GM23338 (cell line): Measurements from ENCODE around the gene REPS1. TPM values are rescaled to one million over a fixed set of nuclear protein-coding genes. Genes with fewer than 3 reads are reported as not detected.

Experiments
- ATAC-seq: fragments of 200-7000 bp; cut with Tn5 transposase; 3 replicates; pipeline ENCODE4 v1.9.1; 2020
- DNase-seq: peaks from one replicate; pipeline ENCODE4 v3.0.0-alpha.2; 2015; ENCODE audit warnings: low spot score
- H2AFZ ChIP-seq: fragments of 200-600 bp; sonication (generic); 2 replicates; pipeline ENCODE4 v1.8.0; 2016; ENCODE audit warnings: antibody characterized with exemption, mild to moderate bottlenecking, moderate library complexity
- H3F3A ChIP-seq: fragments of 200-600 bp; sonication (generic); replicated peaks from 2 replicates; pipeline ENCODE4 v1.8.0; 2017; ENCODE audit warnings: antibody characterized with exemption, mixed run types, low read depth
- H3K27ac ChIP-seq: fragments of 200-600 bp; sonication (generic); 2 replicates; pipeline ENCODE4 v1.6.1; 2016; ENCODE audit warnings: low read depth
- H3K27me3 ChIP-seq: fragments of 200-600 bp; sonication (generic); 2 replicates; pipeline ENCODE4 v1.8.0; 2016; ENCODE audit warnings: mild to moderate bottlenecking, mixed run types, moderate library complexity; ENCODE audit not compliant: insufficient read depth
- H3K36me3 ChIP-seq: fragments of 200-600 bp; sonication (generic); 2 replicates; pipeline ENCODE4 v1.8.0; 2016; ENCODE audit warnings: mild to moderate bottlenecking; ENCODE audit not compliant: insufficient read depth
- H3K4me1 ChIP-seq: fragments of 200-600 bp; sonication (generic); 2 replicates; pipeline ENCODE4 v1.8.0; 2016; ENCODE audit warnings: mild to moderate bottlenecking, moderate library complexity; ENCODE audit not compliant: insufficient read depth
- H3K4me2 ChIP-seq: fragments of 200-600 bp; sonication (generic); 2 replicates; pipeline ENCODE4 v1.7.1; 2017; ENCODE audit warnings: mixed run types
- H3K4me3 ChIP-seq: fragments of 200-600 bp; sonication (generic); 2 replicates; pipeline ENCODE4 v1.6.1; 2016; ENCODE audit warnings: mixed run types
- H3K79me2 ChIP-seq: fragments of 200-600 bp; sonication (generic); replicated peaks from 2 replicates; pipeline ENCODE4 v1.8.0; 2017; ENCODE audit warnings: mild to moderate bottlenecking; ENCODE audit not compliant: insufficient read depth
- H3K9me2 ChIP-seq: fragments of 200-600 bp; sonication (generic); 2 replicates; pipeline ENCODE4 v1.8.0; 2017; ENCODE audit not compliant: insufficient read depth
- H4K20me1 ChIP-seq: fragments of 200-600 bp; sonication (generic); replicated peaks from 2 replicates; pipeline ENCODE4 v1.8.0; 2017; ENCODE audit warnings: mild to moderate bottlenecking; ENCODE audit not compliant: insufficient read depth
- H3K27ac Mint-ChIP-seq: 2 replicates; pipeline ENCODE4 v1.8.0; 2020; ENCODE audit warnings: inconsistent platforms, mild to moderate bottlenecking, moderate library complexity, mixed read lengths
- H3K27me3 Mint-ChIP-seq: 3 replicates; pipeline ENCODE4 v1.8.0; 2022; ENCODE audit warnings: low read depth, mild to moderate bottlenecking, moderate library complexity, mixed read lengths, inconsistent platforms; ENCODE audit not compliant: insufficient read depth, poor library complexity
- H3K36me3 Mint-ChIP-seq: 3 replicates; pipeline ENCODE4 v1.8.0; 2021; ENCODE audit warnings: low read depth, mild to moderate bottlenecking, inconsistent platforms, moderate library complexity, mixed read lengths
- H3K4me1 Mint-ChIP-seq: 3 replicates; pipeline ENCODE4 v1.8.0; 2020; ENCODE audit warnings: mild to moderate bottlenecking, inconsistent platforms, mixed read lengths
- H3K4me3 Mint-ChIP-seq: 3 replicates; pipeline ENCODE4 v1.8.0; 2021; ENCODE audit warnings: moderate library complexity, mild to moderate bottlenecking, inconsistent platforms, mixed read lengths
- H3K9me3 Mint-ChIP-seq: 3 replicates; pipeline ENCODE4 v1.8.0; 2020; ENCODE audit warnings: moderate library complexity, mild to moderate bottlenecking, inconsistent platforms, mixed read lengths
- CREB1 ChIP-seq: fragments of 250-450 bp; sonication (Bioruptor Pico); IDR thresholded peaks from 2 replicates; pipeline ENCODE4 v1.5.0; 2020; ENCODE audit warnings: low read depth, mild to moderate bottlenecking, moderate library complexity
- CTCF ChIP-seq, 2 experiments: fragments of 200-600 bp in 1 of 2; sonication (generic) in 1 of 2; conservative IDR thresholded peaks; 2 replicates each; pipeline versions ENCODE4 v1.5.1 to v1.6.1; 2016 to 2017; ENCODE audit warnings: antibody characterized with exemption in 2 of 2, low read depth in 2 of 2, mild to moderate bottlenecking in 2 of 2, moderate library complexity in 1 of 2
- EZH2 ChIP-seq: fragments of 200-600 bp; sonication (generic); IDR thresholded peaks from one replicate; pipeline ENCODE4 v1.8.0; 2017; ENCODE audit warnings: antibody characterized with exemption, mild to moderate bottlenecking, low read depth; ENCODE audit not compliant: unreplicated experiment
- EZH2phosphoT487 ChIP-seq: fragments of 200-600 bp; sonication (generic); IDR thresholded peaks from one replicate; pipeline ENCODE4 v1.8.1; 2018; ENCODE audit warnings: antibody characterized with exemption; ENCODE audit not compliant: unreplicated experiment
- JUNB ChIP-seq: IDR thresholded peaks from one replicate; pipeline ENCODE4 v1.6.1; 2016; ENCODE audit warnings: antibody characterized with exemption; ENCODE audit not compliant: unreplicated experiment
- NANOG ChIP-seq: IDR thresholded peaks from 2 replicates; pipeline ENCODE4 v1.6.1; 2016; ENCODE audit warnings: antibody characterized with exemption, borderline replicate concordance
- POLR2AphosphoS5 ChIP-seq: IDR thresholded peaks from 2 replicates; pipeline ENCODE4 v1.6.1; 2016; ENCODE audit warnings: antibody characterized with exemption, low read depth
- ZNF114 ChIP-seq: fragments of 250-450 bp; sonication (Bioruptor Pico); IDR thresholded peaks from 2 replicates; pipeline ENCODE4 v1.5.0; 2020; ENCODE audit warnings: mild to moderate bottlenecking, moderate library complexity
- ZNF331 ChIP-seq: fragments of 250-450 bp; sonication (Bioruptor Pico); IDR thresholded peaks from 2 replicates; pipeline ENCODE4 v1.5.0; 2020; ENCODE audit warnings: low read depth, mild to moderate bottlenecking, moderate library complexity
- ZNF462 ChIP-seq: fragments of 250-450 bp; sonication (Bioruptor Pico); IDR thresholded peaks from 2 replicates; pipeline ENCODE4 v1.5.0; 2020; ENCODE audit warnings: mild to moderate bottlenecking, moderate library complexity
- polyA plus RNA-seq: library from polyadenylated mRNA; unstranded; fragments of >200 nt; fragmentation: Nextera tagmentation; extraction: Ambion mirVana; gene quantifications from 2 replicates; pipeline ENCODE4 v1.2.1, GENCODE V29; 2016
- total RNA-seq: library from RNA; depleted of rRNA; stranded (reverse); fragments of >200 nt; shearing (Covaris generic); gene quantifications from 2 replicates; pipeline ENCODE4 v1.2.3, GENCODE V29; 2014
- TF ChIP-seq, protein P1 (sequence below): IDR thresholded peaks from 2 replicates; pipeline ENCODE4 v1.6.1; 2016; ENCODE audit warnings: antibody characterized with exemption

The REPS1 gene
- total and polyA plus RNA-seq, 2 experiments from 2014 or later = 46.0 to 65.7 TPM

- Histone ChIP-seq H3K79me2 (peaks cover 100% of the 10 kb centered on the region), H3K9me2 (no peaks in the 10 kb centered on the region), H3K4me2 (peak overlapping the region; percentile 35), H4K20me1 (peaks cover 7% of the 10 kb centered on the region; the same call in 1 of the 2 replicates), H3F3A (no peaks in the 10 kb centered on the region), H3K27me3 (no peaks in the 10 kb centered on the region), H3K36me3 (no peaks in the 10 kb centered on the region), H3K4me1 (peaks cover 55% of the 10 kb centered on the region), H2AFZ (no peak overlapping the region), H3K4me3 (no peak overlapping the region), H3K27ac (0 out of 2 replicates have a peak overlapping the region, but pooled peaks have one; percentile 1)
- H3K4me3 Mint-ChIP-seq = no peak overlapping the region
- DNase-seq (no peak), ATAC-seq (no peak)
- peaks cover 64% of the 10 kb centered on the region for H3K4me1 Mint-ChIP-seq
- H3K36me3 Mint-ChIP-seq = no peaks in the 10 kb centered on the region
- TF ChIP-seq EZH2 (no peak), EZH2phosphoT487 (no peak), NANOG (no peak), ZNF462 (CRISPR knock-in tag) (no peak), ZNF114 (no peak), JUNB (no peak), ZNF331 (CRISPR knock-in tag) (no peak), CREB1 (CRISPR knock-in tag) (no peak), POLR2AphosphoS5 (no peak), CTCF (conservative IDR thresholded peaks at IDR 0.05; ENCODE audit: low read depth in 2 of 2) (no peak)
- TF ChIP-seq, protein P1, sequence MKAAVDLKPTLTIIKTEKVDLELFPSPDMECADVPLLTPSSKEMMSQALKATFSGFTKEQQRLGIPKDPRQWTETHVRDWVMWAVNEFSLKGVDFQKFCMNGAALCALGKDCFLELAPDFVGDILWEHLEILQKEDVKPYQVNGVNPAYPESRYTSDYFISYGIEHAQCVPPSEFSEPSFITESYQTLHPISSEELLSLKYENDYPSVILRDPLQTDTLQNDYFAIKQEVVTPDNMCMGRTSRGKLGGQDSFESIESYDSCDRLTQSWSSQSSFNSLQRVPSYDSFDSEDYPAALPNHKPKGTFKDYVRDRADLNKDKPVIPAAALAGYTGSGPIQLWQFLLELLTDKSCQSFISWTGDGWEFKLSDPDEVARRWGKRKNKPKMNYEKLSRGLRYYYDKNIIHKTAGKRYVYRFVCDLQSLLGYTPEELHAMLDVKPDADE = no peak
- peaks cover 2% of the 10 kb centered on the region for H3K27me3 Mint-ChIP-seq
- H3K9me3 Mint-ChIP-seq = no peaks in the 10 kb centered on the region
- H3K27ac Mint-ChIP-seq = peak overlapping the region; percentile 75; the same call in 1 of the 2 replicates
Observed at GRCh38 chr6:138970856-138971425, 17.1 kb downstream of the REPS1 start.
